ENCODE measurements around the gene CYS1. TPM values are rescaled to one million over a fixed set of nuclear protein-coding genes. Genes with fewer than 3 reads are reported as not detected.

Gene CYS1
- total and polyA plus RNA-seq, 2 of the 13 experiments (the other 11 are each of a cell fraction or from before 2014, with no cell fraction given), result 0.04 TPM; not detected in 1

DNA sequence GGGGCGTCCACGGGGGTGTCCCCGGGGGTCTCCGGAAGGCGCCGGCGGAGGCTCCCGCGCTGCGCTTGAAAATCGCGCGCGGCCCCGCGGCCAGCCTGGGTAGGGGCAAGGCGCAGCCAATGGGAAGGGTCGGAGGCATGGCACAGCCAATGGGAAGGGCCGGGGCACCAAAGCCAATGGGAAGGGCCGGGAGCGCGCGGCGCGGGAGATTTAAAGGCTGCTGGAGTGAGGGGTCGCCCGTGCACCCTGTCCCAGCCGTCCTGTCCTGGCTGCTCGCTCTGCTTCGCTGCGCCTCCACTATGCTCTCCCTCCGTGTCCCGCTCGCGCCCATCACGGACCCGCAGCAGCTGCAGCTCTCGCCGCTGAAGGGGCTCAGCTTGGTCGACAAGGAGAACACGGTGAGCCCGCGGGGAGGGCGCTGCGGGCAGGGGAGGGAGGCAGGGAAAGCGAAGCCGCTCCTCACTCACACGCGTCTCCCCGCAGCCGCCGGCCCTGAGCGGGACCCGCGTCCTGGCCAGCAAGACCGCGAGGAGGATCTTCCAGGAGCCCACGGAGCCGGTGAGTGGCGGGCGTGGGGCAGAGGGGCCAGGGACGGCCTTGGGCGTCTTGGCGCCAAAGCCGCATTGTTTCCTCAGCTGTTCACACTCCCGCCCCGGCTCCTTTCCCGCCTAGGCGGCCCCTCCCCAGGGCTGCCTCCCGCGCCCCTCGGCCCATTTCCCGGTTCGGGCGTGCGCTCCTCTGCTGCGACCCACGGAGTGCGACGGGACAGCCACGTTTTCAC is 42.5 kb upstream of the CYS1 start, which contains the start of gene RRM2 (continued):
- TF ChIP-seq, protein P1, sequence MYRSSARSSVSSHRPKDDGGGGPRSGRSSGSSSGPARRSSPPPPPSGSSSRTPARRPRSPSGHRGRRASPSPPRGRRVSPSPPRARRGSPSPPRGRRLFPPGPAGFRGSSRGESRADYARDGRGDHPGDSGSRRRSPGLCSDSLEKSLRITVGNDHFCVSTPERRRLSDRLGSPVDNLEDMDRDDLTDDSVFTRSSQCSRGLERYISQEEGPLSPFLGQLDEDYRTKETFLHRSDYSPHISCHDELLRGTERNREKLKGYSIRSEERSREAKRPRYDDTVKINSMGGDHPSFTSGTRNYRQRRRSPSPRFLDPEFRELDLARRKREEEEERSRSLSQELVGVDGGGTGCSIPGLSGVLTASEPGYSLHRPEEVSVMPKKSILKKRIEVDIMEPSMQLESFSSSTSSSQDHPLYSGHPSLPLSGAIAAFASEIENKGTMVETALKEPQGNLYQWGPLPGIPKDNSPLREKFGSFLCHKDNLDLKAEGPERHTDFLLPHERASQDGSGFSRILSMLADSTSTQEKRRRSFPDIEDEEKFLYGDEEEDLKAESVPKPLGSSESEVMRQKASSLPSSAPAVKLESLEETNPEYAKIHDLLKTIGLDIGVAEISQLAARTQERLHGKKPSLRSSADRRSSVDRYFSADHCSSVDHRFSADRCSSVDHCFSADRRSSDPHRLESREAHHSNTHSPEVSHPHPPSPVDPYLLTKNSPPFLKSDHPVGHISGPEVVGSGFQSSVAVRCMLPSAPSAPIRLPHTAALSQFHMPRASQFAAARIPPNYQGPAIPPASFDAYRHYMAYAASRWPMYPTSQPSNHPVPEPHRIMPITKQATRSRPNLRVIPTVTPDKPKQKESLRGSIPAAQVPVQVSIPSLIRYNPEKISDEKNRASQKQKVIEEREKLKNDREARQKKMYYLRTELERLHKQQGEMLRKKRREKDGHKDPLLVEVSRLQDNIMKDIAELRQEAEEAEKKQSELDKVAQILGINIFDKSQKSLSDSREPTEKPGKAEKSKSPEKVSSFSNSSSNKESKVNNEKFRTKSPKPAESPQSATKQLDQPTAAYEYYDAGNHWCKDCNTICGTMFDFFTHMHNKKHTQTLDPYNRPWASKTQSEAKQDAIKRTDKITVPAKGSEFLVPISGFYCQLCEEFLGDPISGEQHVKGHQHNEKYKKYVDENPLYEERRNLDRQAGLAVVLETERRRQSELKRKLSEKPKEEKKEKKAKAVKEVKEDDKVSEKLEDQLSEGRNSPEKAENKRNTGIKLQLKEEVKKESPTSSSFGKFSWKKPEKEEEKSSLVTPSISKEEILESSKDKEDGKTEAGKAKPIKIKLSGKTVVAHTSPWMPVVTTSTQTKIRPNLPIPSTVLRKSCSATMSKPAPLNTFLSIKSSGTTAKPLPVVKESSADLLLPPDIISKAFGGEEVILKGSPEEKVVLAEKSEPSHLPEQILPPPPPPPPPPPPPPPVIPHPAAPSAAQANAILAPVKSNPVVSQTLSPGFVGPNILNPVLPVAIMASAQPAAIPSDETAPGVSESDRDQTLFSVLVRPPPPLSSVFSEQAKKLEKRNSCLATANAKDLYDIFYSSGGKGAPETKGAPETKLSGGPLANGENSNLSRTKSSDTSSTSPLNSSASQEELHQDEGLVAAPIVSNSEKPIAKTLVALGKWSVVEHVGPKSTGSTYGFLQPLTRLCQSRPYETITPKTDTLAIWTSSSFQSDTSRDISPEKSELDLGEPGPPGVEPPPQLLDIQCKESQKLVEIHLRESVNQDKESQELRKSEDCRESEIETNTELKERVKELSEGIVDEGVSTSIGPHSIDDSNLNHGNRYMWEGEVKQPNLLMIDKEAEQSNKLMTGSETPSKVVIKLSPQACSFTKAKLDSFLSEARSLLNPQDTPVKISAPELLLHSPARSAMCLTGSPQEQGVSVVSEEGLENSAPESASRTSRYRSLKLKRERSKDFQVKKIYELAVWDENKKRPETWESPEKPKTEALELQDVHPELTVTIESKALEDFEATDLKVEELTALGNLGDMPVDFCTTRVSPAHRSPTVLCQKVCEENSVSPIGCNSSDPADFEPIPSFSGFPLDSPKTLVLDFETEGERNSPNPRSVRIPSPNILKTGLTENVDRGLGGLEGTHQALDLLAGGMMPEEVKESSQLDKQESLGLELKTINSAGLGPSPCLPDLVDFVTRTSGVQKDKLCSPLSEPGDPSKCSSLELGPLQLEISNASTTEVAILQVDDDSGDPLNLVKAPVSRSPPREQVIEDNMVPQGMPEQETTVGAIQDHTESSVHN (CRISPR knock-in tag; IDR thresholded peaks at IDR 0.05), result 0 out of 2 replicates have a peak, but pooled peaks have one; percentile 5
- peak; percentile 99 for TF ChIP-seq ZC3H13 (CRISPR knock-in tag; IDR thresholded peaks at IDR 0.05)
- TF ChIP-seq ZNF44 (CRISPR knock-in tag; IDR thresholded peaks at IDR 0.05), result peak; percentile 92; the same call in 1 of the 2 replicates
- no peak for TF ChIP-seq GTF2F1 (IDR thresholded peaks at IDR 0.05; ENCODE audit: low read length)
- peak; percentile 60; the same call in 1 of the 2 replicates for TF ChIP-seq ZFP90 (CRISPR knock-in tag; IDR thresholded peaks at IDR 0.05; ENCODE audit: borderline replicate concordance)
- TF ChIP-seq MAZ (IDR thresholded peaks at IDR 0.05; ENCODE audit: borderline replicate concordance, low read depth, low read length), result 0 out of 2 replicates have a peak, but pooled peaks have one; percentile 51
- TF ChIP-seq MAZ (CRISPR knock-in tag; IDR thresholded peaks at IDR 0.05; ENCODE audit: low read depth), result peak; percentile 75; the same call in 1 of the 2 replicates
- no peak for TF ChIP-seq ZFP62 (CRISPR knock-in tag; IDR thresholded peaks at IDR 0.05)
- TF ChIP-seq NFE2L1 (CRISPR knock-in tag; IDR thresholded peaks at IDR 0.05; ENCODE audit: borderline replicate concordance), result no peak
- TF ChIP-seq, protein P2, sequence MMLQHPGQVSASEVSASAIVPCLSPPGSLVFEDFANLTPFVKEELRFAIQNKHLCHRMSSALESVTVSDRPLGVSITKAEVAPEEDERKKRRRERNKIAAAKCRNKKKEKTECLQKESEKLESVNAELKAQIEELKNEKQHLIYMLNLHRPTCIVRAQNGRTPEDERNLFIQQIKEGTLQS (CRISPR knock-in tag; IDR thresholded peaks at IDR 0.05), result peak; percentile 31; the same call in 1 of the 2 replicates
- no peak for TF ChIP-seq ZNF775 (CRISPR knock-in tag; IDR thresholded peaks at IDR 0.05; ENCODE audit: borderline replicate concordance)
- no peak for TF ChIP-seq KLF13 (CRISPR knock-in tag; IDR thresholded peaks at IDR 0.05)
- no peak for TF ChIP-seq HCFC1 (IDR thresholded peaks at IDR 0.05; ENCODE audit: low read depth, low read length)
- TF ChIP-seq, protein P3, sequence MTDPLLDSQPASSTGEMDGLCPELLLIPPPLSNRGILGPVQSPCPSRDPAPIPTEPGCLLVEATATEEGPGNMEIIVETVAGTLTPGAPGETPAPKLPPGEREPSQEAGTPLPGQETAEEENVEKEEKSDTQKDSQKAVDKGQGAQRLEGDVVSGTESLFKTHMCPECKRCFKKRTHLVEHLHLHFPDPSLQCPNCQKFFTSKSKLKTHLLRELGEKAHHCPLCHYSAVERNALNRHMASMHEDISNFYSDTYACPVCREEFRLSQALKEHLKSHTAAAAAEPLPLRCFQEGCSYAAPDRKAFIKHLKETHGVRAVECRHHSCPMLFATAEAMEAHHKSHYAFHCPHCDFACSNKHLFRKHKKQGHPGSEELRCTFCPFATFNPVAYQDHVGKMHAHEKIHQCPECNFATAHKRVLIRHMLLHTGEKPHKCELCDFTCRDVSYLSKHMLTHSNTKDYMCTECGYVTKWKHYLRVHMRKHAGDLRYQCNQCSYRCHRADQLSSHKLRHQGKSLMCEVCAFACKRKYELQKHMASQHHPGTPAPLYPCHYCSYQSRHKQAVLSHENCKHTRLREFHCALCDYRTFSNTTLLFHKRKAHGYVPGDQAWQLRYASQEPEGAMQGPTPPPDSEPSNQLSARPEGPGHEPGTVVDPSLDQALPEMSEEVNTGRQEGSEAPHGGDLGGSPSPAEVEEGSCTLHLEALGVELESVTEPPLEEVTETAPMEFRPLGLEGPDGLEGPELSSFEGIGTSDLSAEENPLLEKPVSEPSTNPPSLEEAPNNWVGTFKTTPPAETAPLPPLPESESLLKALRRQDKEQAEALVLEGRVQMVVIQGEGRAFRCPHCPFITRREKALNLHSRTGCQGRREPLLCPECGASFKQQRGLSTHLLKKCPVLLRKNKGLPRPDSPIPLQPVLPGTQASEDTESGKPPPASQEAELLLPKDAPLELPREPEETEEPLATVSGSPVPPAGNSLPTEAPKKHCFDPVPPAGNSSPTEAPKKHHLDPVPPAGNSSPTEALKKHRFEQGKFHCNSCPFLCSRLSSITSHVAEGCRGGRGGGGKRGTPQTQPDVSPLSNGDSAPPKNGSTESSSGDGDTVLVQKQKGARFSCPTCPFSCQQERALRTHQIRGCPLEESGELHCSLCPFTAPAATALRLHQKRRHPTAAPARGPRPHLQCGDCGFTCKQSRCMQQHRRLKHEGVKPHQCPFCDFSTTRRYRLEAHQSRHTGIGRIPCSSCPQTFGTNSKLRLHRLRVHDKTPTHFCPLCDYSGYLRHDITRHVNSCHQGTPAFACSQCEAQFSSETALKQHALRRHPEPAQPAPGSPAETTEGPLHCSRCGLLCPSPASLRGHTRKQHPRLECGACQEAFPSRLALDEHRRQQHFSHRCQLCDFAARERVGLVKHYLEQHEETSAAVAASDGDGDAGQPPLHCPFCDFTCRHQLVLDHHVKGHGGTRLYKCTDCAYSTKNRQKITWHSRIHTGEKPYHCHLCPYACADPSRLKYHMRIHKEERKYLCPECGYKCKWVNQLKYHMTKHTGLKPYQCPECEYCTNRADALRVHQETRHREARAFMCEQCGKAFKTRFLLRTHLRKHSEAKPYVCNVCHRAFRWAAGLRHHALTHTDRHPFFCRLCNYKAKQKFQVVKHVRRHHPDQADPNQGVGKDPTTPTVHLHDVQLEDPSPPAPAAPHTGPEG (CRISPR knock-in tag; IDR thresholded peaks at IDR 0.05), result peak; percentile 73

All from HepG2 (cell line).